ENCODE data around the gene ARHGAP25.

DNA sequence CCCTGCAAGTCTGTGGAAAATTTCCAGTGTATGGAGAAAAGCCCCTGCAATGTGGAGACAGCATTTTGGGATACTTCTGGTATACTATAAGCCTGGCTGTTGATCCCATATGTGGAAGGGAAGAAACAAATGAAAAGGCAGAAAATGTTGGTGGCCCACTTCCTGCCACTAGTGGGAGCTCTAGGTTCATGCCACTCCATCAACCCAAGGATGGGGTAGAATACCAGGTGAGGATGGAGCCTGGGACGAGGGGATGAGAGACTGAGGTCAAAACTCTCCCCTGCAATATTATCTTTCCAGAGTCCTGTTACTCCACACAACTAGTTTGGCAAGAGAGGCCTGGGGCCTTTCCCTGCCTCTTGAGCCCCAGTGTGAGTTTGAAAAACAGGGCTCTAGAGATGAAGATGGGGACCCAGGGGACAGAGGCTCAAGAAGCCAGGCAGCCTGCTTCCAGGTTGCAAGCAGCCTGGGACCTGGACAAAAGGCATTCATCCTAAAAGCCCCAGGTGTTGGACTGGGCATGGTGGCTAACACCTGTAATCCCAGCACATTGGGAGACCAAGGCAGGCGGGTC lies 104.7 kb downstream of the ARHGAP25 start:
- TF ChIP-seq POLR2AphosphoS5 (IDR thresholded peaks at IDR 0.05; ENCODE audit: low read length), result no peak
- TF ChIP-seq CTCF (IDR thresholded peaks at IDR 0.05 in 2 of 3, conservative IDR thresholded peaks at IDR 0.05 in 1 of 3; ENCODE audit: control insufficient read depth in 2 of 3, extremely low read depth in 1 of 3, insufficient read depth in 1 of 3, low read depth in 3 of 3, low read length in 3 of 3), result peak; percentile 22 to 43 (median 42); a peak in 5 of 6 replicates
- no peak for TF ChIP-seq IKZF2 (IDR thresholded peaks at IDR 0.05)
- peak; percentile 46 for TF ChIP-seq RAD21 (IDR thresholded peaks at IDR 0.05; ENCODE audit: insufficient read depth, low read depth, low read length)
- TF ChIP-seq BHLHE40 (IDR thresholded peaks at IDR 0.05; ENCODE audit: borderline replicate concordance in 1 of 2, low read depth in 2 of 2, low read length in 1 of 2), result no peak
- TF ChIP-seq, protein P1, sequence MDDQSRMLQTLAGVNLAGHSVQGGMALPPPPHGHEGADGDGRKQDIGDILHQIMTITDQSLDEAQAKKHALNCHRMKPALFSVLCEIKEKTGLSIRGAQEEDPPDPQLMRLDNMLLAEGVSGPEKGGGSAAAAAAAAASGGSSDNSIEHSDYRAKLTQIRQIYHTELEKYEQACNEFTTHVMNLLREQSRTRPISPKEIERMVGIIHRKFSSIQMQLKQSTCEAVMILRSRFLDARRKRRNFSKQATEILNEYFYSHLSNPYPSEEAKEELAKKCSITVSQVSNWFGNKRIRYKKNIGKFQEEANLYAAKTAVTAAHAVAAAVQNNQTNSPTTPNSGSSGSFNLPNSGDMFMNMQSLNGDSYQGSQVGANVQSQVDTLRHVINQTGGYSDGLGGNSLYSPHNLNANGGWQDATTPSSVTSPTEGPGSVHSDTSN (IDR thresholded peaks at IDR 0.05; ENCODE audit: insufficient replicate concordance, low read depth, low read length), result no peak
- TF ChIP-seq FOXK2 (IDR thresholded peaks at IDR 0.05), result no peak
- peak; percentile 16; the same call in 1 of the 2 replicates for TF ChIP-seq SMC3 (IDR thresholded peaks at IDR 0.05; ENCODE audit: borderline replicate concordance, low read length)
- TF ChIP-seq SP1 (IDR thresholded peaks at IDR 0.05; ENCODE audit: low read depth, low read length), result no peak
- no peak for TF ChIP-seq JUNB (IDR thresholded peaks at IDR 0.05)
- TF ChIP-seq, protein P2, sequence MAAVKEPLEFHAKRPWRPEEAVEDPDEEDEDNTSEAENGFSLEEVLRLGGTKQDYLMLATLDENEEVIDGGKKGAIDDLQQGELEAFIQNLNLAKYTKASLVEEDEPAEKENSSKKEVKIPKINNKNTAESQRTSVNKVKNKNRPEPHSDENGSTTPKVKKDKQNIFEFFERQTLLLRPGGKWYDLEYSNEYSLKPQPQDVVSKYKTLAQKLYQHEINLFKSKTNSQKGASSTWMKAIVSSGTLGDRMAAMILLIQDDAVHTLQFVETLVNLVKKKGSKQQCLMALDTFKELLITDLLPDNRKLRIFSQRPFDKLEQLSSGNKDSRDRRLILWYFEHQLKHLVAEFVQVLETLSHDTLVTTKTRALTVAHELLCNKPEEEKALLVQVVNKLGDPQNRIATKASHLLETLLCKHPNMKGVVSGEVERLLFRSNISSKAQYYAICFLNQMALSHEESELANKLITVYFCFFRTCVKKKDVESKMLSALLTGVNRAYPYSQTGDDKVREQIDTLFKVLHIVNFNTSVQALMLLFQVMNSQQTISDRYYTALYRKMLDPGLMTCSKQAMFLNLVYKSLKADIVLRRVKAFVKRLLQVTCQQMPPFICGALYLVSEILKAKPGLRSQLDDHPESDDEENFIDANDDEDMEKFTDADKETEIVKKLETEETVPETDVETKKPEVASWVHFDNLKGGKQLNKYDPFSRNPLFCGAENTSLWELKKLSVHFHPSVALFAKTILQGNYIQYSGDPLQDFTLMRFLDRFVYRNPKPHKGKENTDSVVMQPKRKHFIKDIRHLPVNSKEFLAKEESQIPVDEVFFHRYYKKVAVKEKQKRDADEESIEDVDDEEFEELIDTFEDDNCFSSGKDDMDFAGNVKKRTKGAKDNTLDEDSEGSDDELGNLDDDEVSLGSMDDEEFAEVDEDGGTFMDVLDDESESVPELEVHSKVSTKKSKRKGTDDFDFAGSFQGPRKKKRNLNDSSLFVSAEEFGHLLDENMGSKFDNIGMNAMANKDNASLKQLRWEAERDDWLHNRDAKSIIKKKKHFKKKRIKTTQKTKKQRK (IDR thresholded peaks at IDR 0.05; ENCODE audit: low read depth, low read length), result no peak
- TF ChIP-seq SIN3A (IDR thresholded peaks at IDR 0.05; ENCODE audit: low read depth, low read length), result no peak
- no peak for TF ChIP-seq ESRRA (IDR thresholded peaks at IDR 0.05; ENCODE audit: low read length)

Data from GM12878 (cell line).